LHCN-M2 (cell line): ENCODE results near the gene PI16. TPM values are rescaled to one million over a fixed set of nuclear protein-coding genes. Genes with fewer than 3 reads are reported as not detected.

Source experiments
- DNase-seq: peaks from one replicate; pipeline ENCODE4 v3.0.0-alpha.2; 2012; ENCODE audit warnings: low read depth
- total RNA-seq: library from RNA; depleted of rRNA; stranded (reverse); fragments of >200 nt; gene quantifications from 2 replicates; pipeline ENCODE4 v1.2.3, GENCODE V29; 2014; rRNA removed

Gene PI16
- total RNA-seq, 1 experiment from 2014 or later: not detected

DNA sequence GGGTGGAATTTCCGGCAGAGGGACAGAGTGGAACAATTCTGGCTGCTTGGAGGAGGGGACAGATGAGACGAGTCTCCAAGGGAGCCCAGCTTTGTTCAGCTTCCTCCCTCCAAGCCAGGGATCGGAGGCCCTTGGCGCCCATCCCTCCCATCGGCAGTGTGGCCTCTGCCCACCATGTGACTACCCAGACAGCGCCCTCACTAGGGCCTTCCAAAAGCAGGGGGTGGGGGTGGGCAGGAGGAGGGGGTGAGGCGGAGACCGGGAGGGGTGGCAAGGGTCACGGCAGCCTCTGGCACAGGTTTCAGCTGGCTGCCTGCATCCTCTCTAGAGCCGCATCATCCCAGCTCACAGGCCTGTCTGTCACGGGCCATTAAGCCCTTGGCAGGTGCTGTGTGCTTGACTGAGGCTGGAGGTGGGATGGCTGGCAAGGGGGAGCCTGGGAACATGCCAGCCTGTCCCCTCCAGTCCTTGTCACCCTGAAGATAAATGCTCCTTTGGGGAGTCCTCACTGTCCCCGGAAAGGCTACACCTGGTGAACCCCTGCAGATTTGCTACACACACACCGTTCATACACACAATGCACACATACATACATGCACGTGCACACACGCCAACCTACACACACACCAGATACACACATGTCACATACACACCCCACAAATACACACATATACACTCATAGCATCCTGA, 44.7 kb downstream of the PI16 start:
- no peak for DNase-seq

DNA sequence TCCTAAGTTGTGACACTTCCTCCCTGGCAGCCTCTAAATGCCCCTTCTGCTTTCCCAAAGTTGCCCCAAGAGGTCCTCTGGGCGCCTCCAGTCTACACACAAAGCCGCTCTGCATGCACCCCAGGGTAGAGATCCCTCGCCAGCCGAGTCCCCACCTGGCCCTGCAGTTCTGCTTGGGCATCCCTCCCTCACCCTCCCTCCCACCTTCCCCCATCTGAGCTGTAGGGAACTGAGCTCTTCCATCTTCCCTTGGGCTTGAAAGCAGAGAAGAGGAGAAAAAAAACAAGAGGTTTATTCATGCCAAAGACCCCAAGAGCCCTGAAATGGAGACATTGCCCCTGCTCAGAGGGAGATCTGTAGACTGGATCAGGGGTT, 45.2 kb downstream of the PI16 start:
- no peak for DNase-seq

DNA sequence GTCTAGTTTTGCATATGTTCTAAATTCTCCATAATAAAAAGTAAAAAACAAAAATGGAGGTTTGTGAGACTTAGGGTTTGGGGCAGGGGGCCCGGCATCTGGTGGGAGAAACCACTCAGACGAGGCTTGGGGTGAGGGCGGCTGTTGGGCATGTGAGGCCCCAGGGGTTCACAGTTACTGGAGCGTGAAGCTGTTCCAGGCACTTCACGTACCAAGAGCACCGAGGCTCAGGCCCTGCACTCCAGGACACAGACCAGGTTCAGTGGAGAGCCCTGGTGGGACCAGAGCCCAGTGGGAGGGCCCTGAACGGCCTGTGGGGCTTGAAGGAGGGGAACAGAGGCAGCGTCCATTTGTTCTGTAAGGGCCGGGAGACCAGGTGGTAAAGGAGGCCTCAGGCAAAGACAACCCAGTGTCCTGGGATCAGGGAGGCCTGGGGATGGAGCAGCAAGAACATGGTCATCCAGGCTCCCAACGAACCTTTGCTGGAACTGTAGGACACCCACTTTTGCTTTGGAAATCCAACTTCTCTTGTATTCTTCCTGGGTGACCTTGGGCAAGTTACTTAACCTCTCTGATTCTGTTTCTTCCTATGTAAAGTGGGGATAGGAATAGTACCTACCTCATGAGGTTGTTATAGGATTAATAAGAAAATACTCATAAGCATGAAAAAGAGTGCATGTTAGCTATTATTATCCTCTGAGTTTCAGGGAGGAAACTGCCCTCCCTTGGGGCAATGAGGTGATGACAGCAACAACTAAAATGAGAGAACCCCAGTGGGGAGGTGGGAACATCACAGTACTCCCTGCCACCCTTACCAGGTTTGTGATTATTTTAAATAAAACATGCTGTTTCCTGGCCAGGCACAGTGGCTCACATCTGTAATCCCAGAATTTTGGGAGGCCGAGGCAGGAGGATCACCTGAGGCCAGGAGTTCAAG, 49.8 kb downstream of the PI16 start:
- DNase-seq: no peak

DNA sequence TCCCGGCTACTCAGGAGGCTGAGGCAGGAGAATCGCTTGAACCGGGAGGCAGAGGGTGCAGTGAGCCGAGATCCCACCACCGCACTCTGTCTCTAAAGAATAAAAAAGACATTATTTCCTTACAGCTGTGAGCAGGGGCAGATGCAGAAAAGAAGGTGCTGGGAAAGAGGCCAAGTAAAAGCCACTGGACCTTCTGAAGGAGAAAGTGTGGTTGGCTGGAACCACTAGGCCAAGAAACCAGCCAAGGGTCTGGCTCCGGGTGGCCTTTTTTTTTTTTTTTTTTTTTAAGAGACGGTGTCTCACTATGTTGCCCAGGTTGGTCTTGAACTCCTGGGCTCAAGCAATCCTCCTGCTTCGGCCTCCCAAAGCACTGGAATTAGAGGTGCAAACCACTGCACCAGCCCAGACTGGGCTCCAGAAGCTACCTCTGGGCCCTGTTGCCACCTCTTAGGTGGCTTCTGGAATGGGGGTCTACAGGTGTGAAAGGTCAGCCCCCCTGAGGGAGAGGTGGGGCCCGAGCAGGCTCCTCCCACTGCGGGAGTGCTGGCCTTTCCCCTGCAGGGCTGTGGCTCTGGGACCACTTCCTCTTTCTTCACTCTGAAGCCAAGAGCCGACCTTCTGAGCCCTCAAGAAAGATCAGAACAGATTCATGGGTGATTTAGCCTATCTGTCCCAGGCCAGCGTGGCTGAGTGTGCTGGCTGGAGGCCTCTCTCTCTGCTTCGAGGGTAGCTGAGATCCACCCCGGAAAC, 50.7 kb downstream of the PI16 start, which contains the start of gene FGD2:
Gene FGD2 (plus strand): TSS at position 595 of the 750 bp plus-strand sequence. CDS start 163 bp downstream, outside the sequence.
- no peak for DNase-seq

DNA sequence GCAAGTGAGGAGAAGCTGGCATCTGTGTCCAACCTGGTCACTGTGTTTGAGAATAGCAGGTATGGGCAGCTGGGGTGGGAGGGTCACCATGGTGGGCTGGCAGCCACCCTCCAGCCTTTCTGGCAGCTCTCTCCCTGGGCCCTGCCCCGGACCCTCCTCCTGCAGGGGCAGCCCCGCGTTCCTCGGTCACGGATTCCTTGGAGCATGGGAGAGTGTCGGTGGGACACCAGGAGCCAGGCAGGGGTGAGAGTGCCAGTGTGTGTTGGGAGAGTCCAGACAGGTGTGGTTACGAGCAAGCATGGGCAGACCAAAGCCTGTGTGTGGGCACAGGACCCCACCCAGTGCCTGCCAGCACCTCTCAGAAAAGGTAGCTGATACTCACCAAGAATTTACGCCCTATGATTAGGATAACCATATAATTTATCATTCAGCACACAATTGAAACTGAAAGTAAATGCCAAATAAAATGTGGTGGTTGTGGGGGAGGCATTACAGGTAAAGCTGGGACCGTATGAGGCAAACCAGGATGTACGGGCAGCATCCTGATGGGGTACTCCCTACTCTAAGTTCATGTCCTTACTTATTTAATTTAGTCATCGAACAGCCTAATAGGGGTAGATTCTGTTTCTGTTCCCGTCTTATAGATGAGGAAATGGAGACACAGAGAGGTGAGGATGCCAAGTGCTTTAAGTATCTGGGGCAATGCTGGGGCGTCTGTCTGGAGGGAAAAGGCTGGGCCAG, 51.5 kb downstream of the PI16 start:
- DNase-seq: no peak

DNA sequence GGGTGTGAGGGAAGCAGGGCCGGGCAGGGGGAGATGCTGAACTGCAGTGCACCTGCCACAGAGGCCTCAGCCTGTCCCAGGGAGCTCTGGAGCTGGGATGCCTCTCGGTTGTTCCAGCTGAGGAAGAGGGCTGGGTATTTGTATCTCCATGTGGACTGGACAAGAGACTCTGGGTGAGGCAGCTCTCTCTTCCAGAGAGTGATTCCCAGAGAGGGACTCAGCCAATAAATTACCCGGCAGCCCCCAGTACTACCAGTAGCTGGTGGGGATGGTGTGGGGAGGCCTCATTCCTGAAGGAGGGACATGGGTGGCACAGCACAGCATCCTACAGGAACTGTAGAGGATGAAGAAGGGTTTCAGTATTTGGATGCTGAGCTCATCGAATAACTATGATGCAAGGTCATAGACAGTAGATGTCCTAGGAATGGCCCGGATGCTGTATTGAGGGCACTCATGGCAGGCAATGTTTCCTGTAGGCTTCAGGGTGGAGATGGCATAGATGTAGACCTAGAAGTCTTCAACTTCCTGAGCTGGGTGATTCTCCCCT, 52.3 kb downstream of the PI16 start:
- no peak for DNase-seq

DNA sequence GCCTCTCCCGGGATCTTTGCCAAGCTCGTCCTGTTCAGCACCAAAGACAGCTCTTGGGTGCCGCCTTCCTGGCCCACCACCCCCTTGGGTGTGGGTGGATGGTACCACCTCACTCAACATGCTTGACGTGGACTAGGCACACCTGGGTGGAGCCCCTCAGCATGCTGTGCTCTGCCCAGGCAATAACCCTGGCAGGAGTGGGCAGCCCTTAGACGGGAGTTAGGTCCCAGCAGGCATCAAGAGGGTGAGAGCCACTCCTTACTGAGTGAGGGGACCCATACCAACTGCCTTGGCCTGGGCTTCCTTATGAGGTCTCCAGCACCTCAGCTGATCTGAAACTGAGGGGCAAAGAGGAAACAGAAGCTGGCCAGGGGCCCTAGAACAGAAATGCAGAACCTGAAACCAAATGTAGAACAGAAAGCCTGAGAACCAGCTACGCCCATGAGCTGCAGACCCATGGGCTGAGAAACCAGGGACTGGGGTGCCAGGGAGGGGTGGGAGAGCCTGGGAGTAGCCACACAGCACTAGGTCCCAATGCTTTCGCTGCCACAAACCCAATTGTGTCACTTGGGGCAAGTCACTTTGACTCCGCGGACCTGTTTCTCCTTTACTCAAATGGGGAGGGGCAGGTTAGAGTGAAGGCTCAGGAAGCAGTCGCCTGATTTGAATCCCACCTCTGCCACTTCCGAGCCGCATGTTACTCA, 53.0 kb downstream of the PI16 start:
- no peak for DNase-seq

DNA sequence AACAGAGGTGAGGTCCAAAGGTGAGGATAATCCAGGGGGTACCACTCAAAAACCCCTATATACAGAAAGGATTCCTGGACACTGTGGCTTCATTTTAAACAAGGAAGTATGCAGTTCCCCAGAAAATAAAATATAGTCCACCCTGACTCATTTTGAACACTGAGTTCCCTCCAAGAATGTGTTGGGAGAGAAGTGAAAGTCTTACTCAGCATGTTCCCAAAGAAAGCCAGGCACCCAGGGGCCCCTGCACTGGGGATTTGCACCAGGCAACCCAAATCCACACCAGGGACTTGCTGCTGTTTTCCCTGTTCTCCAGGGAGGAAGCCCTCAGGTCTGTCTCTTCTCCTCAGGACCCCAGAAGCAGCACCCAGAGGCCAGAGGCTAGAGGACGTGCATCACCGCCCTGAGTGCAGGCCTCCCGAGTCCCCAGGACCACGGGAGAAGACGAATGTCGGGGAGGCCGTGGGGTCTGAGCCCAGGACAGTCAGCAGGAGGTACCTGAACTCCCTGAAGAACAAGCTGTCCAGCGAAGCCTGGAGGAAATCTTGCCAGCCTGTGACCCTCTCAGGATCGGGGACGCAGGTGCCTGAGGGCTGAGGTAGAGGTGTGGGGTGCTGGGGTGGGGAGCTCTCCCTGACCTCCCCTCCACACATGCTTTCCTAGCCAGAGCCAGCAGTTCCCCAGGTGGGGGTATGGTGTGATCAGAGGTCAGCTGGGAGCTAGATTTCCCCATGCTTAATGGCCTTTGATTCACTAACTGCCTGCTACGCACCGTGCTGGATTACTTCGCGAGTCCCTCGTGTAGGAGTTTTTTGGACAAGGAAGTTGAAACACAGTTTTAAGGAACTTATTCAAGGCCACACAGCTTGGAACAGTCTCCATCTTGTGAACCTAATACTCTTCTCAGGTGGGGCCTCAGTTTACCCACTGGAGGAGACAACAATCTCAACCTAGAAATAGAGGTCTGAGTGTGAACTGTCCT, 54.2 kb downstream of the PI16 start:
- no peak for DNase-seq

DNA sequence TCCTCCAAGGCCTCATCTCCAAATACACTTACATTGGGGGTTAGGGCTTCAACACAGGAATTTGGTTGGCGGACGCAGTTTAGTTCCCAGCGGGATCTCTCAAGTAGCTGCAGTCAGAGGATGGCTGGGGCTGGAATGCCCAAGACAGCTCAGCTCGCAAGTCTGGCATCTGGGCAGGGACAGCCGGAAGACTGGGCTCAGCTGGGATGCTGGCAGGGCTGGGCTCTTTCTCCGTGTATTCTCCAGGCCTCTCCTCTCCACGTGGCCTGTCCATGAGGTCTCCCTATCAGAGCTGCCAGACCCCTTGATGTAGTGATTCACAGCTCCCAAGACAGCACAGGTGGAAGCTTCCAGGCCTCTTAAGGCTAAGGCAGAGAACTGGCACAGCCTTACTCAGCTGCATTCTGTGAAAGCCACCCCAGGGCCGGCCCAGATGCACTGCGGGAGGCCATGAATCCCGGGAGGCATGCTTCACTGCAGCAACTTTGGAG, 55.9 kb downstream of the PI16 start:
- no peak for DNase-seq

DNA sequence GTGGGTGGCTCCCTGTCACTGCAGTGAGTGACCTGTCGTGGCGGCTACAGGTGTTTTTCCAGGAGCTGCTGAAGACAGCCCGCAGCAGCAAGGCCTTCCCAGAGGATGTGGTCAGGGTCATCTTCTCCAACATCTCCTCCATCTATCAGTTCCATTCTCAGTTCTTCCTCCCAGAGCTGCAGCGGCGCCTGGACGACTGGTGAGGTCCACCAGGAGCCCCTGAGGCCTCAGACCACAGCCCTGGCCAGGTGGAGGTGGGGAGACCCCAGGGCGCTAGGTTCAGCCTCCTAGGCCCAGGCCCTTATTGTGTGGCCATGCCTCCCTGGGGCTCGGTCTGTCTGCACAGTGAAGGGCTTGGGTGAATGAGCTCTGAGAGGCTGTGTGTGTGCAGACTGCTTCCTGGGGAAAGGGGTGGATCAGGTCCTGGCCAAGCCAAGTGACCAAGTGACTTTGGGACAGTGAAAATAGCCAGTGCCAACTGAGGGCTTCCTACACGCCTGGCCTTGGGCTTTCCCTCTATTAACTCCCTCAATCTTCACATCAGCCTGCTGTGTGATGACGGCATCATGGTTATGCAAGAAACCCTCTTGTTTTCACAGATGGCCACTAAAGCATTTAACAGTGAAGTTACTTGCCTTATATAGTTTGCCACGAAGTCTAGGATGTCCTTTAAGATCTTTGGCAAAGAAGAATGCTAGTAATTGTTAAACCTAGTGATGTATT, 57.3 kb downstream of the PI16 start:
- peak; percentile 59 for DNase-seq

DNA sequence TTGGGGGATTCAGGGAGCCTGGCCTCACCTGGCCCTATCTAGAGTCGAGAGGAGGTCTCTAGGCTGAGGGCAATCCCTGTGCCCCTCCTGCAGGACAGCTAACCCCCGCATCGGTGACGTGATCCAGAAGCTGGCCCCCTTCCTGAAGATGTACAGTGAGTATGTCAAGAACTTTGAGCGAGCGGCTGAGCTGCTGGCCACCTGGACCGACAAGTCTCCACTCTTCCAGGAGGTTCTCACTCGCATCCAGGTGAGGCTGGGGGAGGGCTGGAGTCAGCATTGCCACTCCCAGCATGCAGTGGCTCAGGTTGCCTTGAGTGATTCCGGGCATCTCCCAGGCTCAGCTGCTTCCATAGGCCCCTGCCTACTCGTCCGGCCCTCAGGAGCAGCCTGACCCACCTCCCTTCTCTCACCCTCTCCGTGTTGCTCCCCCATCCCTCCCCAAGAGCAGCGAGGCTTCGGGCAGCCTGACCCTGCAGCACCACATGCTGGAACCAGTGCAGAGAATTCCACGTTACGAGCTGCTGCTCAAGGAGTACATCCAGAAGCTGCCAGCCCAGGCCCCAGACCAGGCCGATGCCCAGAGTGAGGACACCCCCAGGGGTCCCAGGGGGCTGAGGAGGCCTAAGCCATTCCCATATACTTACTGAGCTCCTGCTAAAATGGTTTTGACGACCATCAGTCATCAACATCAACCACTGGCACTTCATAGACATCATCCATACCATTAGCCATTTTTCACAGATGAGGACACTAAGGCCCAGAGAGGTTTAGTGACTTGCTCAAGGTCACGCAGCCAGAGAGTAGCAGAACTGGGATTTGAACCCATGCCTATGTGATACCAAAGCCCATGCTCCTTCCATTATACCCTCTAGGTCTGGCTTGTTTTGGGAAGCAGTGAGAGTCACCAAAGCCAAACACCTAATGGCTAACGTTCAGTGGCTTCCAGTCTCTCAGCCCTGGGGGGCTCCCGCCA, 59.3 kb downstream of the PI16 start:
- no peak for DNase-seq

Other genes starting within 250 kb of the PI16 start
- not detected in 2 replicates for gene CPNE5, start 115.3 kb upstream of the PI16 start, total RNA-seq
- 38.9 and 43.3 TPM in 2 replicates for gene PPIL1, start 79.9 kb upstream of the PI16 start, total RNA-seq
- gene C6orf89, start 68.8 kb upstream of the PI16 start, total RNA-seq: 43.6 and 44.8 TPM in 2 replicates
- 224 and 234 TPM in 2 replicates for gene MTCH1, start 31.5 kb downstream of the PI16 start, total RNA-seq
- gene FGD2, start 50.9 kb downstream of the PI16 start, total RNA-seq: not detected in 2 replicates
- 1.9 and 2.2 TPM in 2 replicates for gene PIM1, start 215.4 kb downstream of the PI16 start, total RNA-seq